Endothelial cell of umbilical vein (primary cell): ENCODE measurements around the gene DPH1. TPM values are rescaled to one million over a fixed set of nuclear protein-coding genes. Genes with fewer than 3 reads are reported as not detected.

Experiments used
- BruUV-seq: library from RNA; stranded (reverse); fragments of 400-500 nt; replicated peaks from 2 replicates; lab custom pipeline; 2021; lab: Mats Ljungman, UMichigan
- CTCF ChIA-PET: fragments of 300-600, 350-600 bp; sonication (Branson Sonifier 250); formaldehyde crosslinking; loops from one replicate; lab custom pipeline; 2021; ENCODE audit warnings: antibody characterized with exemption, inconsistent platforms; lab: Charles Lee
- POLR2A ChIA-PET: fragments of 300-600, 350-600 bp; sonication (Branson Sonifier 250); formaldehyde crosslinking; loops from one replicate; lab custom pipeline; 2021; ENCODE audit warnings: antibody characterized with exemption, inconsistent platforms; lab: Charles Lee
- DNase-seq: peaks from one replicate; pipeline ENCODE4 v3.0.0-alpha.2; 2011; ENCODE audit warnings: low read depth, low spot score
- FAIRE-seq: peaks from 2 replicates; lab custom pipeline; 2011; peaks lifted over from hg19 to GRCh38; lab: Jason Lieb, UNC
- H2AFZ ChIP-seq: 2 replicates; pipeline ENCODE4 v1.6.0; 2012; ENCODE audit warnings: low read depth, low read length, control low read depth, inconsistent platforms
- H3K27ac ChIP-seq: 2 replicates; pipeline ENCODE4 v1.5.1; 2011; ENCODE audit warnings: low read depth, mild to moderate bottlenecking, control low read depth, low read length, moderate library complexity; ENCODE audit not compliant: insufficient read depth
- H3K27me3 ChIP-seq, 2 experiments: 2 replicates each; pipeline versions ENCODE4 v1.6.0 to v1.6.1; 2011; ENCODE audit warnings: low read length in 2 of 2, mixed read lengths in 1 of 2; ENCODE audit not compliant: control insufficient read depth in 2 of 2, insufficient read depth in 2 of 2
- H3K36me3 ChIP-seq, 2 experiments: 2 replicates in 1 of 2; 3 replicates in 1 of 2; pipeline ENCODE4 v1.5.1; 2011; ENCODE audit warnings: low read length in 2 of 2, mild to moderate bottlenecking in 1 of 2, moderate library complexity in 1 of 2; ENCODE audit not compliant: control insufficient read depth in 2 of 2, insufficient read depth in 2 of 2; ENCODE audit errors: extremely low read depth in 1 of 2
- H3K4me1 ChIP-seq: 3 replicates; pipeline ENCODE4 v1.5.1; 2011; ENCODE audit warnings: mild to moderate bottlenecking, low read length; ENCODE audit not compliant: control insufficient read depth, insufficient read depth; ENCODE audit errors: extremely low read depth
- H3K4me2 ChIP-seq: 2 replicates; pipeline ENCODE4 v1.6.1; 2011; ENCODE audit warnings: low read length, control low read depth, mixed read lengths; ENCODE audit not compliant: insufficient read depth
- H3K4me3 ChIP-seq, 3 experiments: fragments of 200-600 bp in 1 of 3; sonication (generic), shearing (Covaris generic) in 1 of 3; replicated peaks in 1 of 3; 2 replicates each; pipeline ENCODE4 v1.5.1; 2011 to 2016; ENCODE audit warnings: control low read depth in 3 of 3, low read length in 3 of 3, mild to moderate bottlenecking in 2 of 3, inconsistent platforms in 1 of 3, low read depth in 1 of 3, moderate library complexity in 1 of 3; ENCODE audit not compliant: insufficient read depth in 1 of 3
- H3K79me2 ChIP-seq: 2 replicates; pipeline ENCODE4 v1.6.0; 2012; ENCODE audit warnings: low read length, inconsistent platforms; ENCODE audit not compliant: control insufficient read depth, insufficient read depth
- H3K9ac ChIP-seq: replicated peaks from 2 replicates; pipeline ENCODE3; 2011; ENCODE audit warnings: low read length, control low read depth; ENCODE audit not compliant: insufficient read depth; ENCODE audit errors: extremely low read depth
- H3K9me1 ChIP-seq: replicated peaks from 3 replicates; pipeline ENCODE4 v1.6.0; 2011; ENCODE audit warnings: mild to moderate bottlenecking, low read length; ENCODE audit not compliant: control insufficient read depth, insufficient read depth; ENCODE audit errors: extremely low read depth
- H3K9me3 ChIP-seq: replicated peaks from 2 replicates; pipeline ENCODE4 v1.5.1; 2012; ENCODE audit warnings: low read length, inconsistent platforms; ENCODE audit not compliant: control insufficient read depth, insufficient read depth
- H4K20me1 ChIP-seq: replicated peaks from 2 replicates; pipeline ENCODE3; 2011; ENCODE audit warnings: mild to moderate bottlenecking, low read length; ENCODE audit not compliant: control insufficient read depth, insufficient read depth; ENCODE audit errors: extremely low read depth
- CTCF ChIP-seq, 2 donors: IDR thresholded peaks; 1 replicate in 1 of 2; 2 replicates in 1 of 2; pipeline ENCODE4 v1.5.1; 2011; ENCODE audit warnings: low read length in 2 of 2, mild to moderate bottlenecking in 2 of 2, moderate library complexity in 2 of 2, control low read depth in 1 of 2, inconsistent platforms in 1 of 2, low read depth in 1 of 2; ENCODE audit not compliant: insufficient read depth in 1 of 2; ENCODE audit errors: extremely low read depth in 1 of 2
- EZH2 ChIP-seq: IDR thresholded peaks from 2 replicates; pipeline ENCODE4 v1.6.1; 2012; ENCODE audit warnings: borderline replicate concordance, low read depth, mild to moderate bottlenecking, moderate library complexity, low read length, inconsistent platforms; ENCODE audit not compliant: severe bottlenecking
- FOS ChIP-seq: IDR thresholded peaks from 2 replicates; pipeline ENCODE4 v1.6.1; 2011; ENCODE audit warnings: mild to moderate bottlenecking, low read length, moderate library complexity, borderline replicate concordance; ENCODE audit not compliant: insufficient read depth
- GATA2 ChIP-seq: IDR thresholded peaks from 2 replicates; pipeline ENCODE4 v1.7.0; 2011; ENCODE audit warnings: low read depth, mild to moderate bottlenecking, moderate library complexity, mixed read lengths, low read length; ENCODE audit not compliant: insufficient read length, insufficient read depth
- JUN ChIP-seq: IDR thresholded peaks from 2 replicates; pipeline ENCODE4 v1.6.1; 2011; ENCODE audit warnings: borderline replicate concordance, low read depth; ENCODE audit not compliant: insufficient read length, insufficient read depth
- MAX ChIP-seq: IDR thresholded peaks from 2 replicates; pipeline ENCODE4 v1.6.1; 2011; ENCODE audit not compliant: insufficient read depth, insufficient read length
- MYC ChIP-seq: IDR thresholded peaks from one replicate; pipeline ENCODE4 v1.6.1; 2011; ENCODE audit warnings: mild to moderate bottlenecking, low read depth, low read length
- POLR2A ChIP-seq: IDR thresholded peaks from 2 replicates; pipeline ENCODE4 v1.6.1; 2012; ENCODE audit warnings: low read depth, mild to moderate bottlenecking, control low read depth, low read length
- POLR2AphosphoS5 ChIP-seq: IDR thresholded peaks from 2 replicates; pipeline ENCODE4 v1.6.1; 2012; ENCODE audit warnings: low read depth, mild to moderate bottlenecking, control low read depth, low read length, moderate library complexity; ENCODE audit not compliant: insufficient read depth
- dilution Hi-C: fragments of 300-500 bp; cut with MboI; formaldehyde crosslinking; loops from one replicate; pipeline ENCODE4 v1.15.0; 2019; ENCODE audit warnings: low sequenced_read_pairs; ENCODE audit not compliant: extremely low pct_ligation_motif_present
- intact Hi-C: fragments of 100-400 bp; cut with micrococcal nuclease; formaldehyde crosslinking; loops from one replicate; pipeline ENCODE4 v1.10.0; 2022
- polyA plus RNA-seq, 4 experiments: library from polyadenylated mRNA; depleted of rRNA in 3 of 4; stranded (reverse) in 3 of 4; unstranded in 1 of 4; fragments of >200 nt; gene quantifications; 2 replicates each; pipeline versions ENCODE4 v1.2.1 to v1.2.3, GENCODE V29; 2011 to 2012; ENCODE audit warnings: missing spikeins in 1 of 4
- total RNA-seq: library from RNA; stranded (reverse); gene quantifications from 2 replicates; pipeline ENCODE4 v1.2.3, GENCODE V29; 2021

DPH1 gene
- total and polyA plus RNA-seq, 2 donors (not counting 3 experiments of a cell fraction or from before 2014, with no cell fraction given): 37.8 to 45.6 TPM

GRCh38 chr17:2081564-2081963 is 51.6 kb downstream of the DPH1 start:
- Histone ChIP-seq H4K20me1 (no peaks in the 10 kb centered on the region), H3K9ac (no peak overlapping the region), H2AFZ (no peak overlapping the region), H3K36me3 (peaks cover 3 to 18% of the 10 kb centered on the region in 2 experiments), H3K79me2 (no peaks in the 10 kb centered on the region), H3K4me2 (no peak overlapping the region), H3K27me3 (no peaks in the 10 kb centered on the region), H3K27ac (no peak overlapping the region), H3K4me1 (peaks cover 28% of the 10 kb centered on the region), H3K9me1 (no peaks in the 10 kb centered on the region), H3K4me3 (no peak overlapping the region), H3K9me3 (no peaks in the 10 kb centered on the region)
- dilution Hi-C loops (no loop called here), intact Hi-C loops (no loop called here)
- FAIRE-seq (no peak), DNase-seq (no peak)
- no TSS peak for BruUV-seq
- ChIA-PET CTCF (interaction anchor here (1.1 to 2.3 kb wide), 3 partner anchors 10 to 163 kb away, joined by 7 to 14 read pairs (median 7); no protein-coding TSS in a partner anchor), POLR2A (no interaction called here)
- TF ChIP-seq JUN: no peak
- TF ChIP-seq MYC: no peak
- TF ChIP-seq CTCF (IDR thresholded peaks at IDR 0.05; ENCODE audit: extremely low read depth in 1 of 2, insufficient read depth in 1 of 2, low read depth in 1 of 2, low read length in 2 of 2): no peak
- TF ChIP-seq MAX: no peak
- TF ChIP-seq EZH2: no peak
- no peak for TF ChIP-seq POLR2AphosphoS5
- TF ChIP-seq FOS: no peak
- TF ChIP-seq POLR2A: no peak
- TF ChIP-seq GATA2: no peak
